Measurements from ENCODE around the gene BUD31. TPM values are rescaled to one million over a fixed set of nuclear protein-coding genes. Genes with fewer than 3 reads are reported as not detected.

BUD31 gene
- total and polyA plus RNA-seq, 2 of the 13 experiments (the other 11 are each of a cell fraction or from before 2014, with no cell fraction given): 35.1 to 79.1 TPM

- Histone ChIP-seq H3K4me1 (ENCODE audit: insufficient read depth, low read length) (0 out of 2 replicates have a peak, but pooled peaks cover 12% of the 10 kb centered on the region), H3K9ac (ENCODE audit: insufficient read depth, low read depth, low read length) (no peak overlapping the region), H4K20me1 (ENCODE audit: insufficient read depth, low read length) (0 out of 2 replicates have a peak, but pooled peaks cover 2% of the 10 kb centered on the region), H3K4me2 (ENCODE audit: low read depth, low read length) (no peak overlapping the region), H3K9me3 (ENCODE audit: low read length) (no peaks in the 10 kb centered on the region), H3K4me3 (replicated peaks in 1 of 3; ENCODE audit: insufficient read depth in 1 of 3, low read depth in 2 of 3, low read length in 3 of 3) (no peak overlapping the region), H3K36me3 (replicated peaks in 1 of 2; ENCODE audit: control insufficient read depth in 1 of 2, insufficient read depth in 2 of 2, low read length in 2 of 2) (peaks cover 29 to 72% of the 10 kb centered on the region in 2 experiments), H3K79me2 (ENCODE audit: insufficient read depth, low read length) (no peaks in the 10 kb centered on the region), H3K27me3 (ENCODE audit: control insufficient read depth in 1 of 2, insufficient read depth in 2 of 2, low read length in 2 of 2) (no peaks in the 10 kb centered on the region), H2AFZ (ENCODE audit: low read length) (no peak overlapping the region), H3K27ac (ENCODE audit: extremely low read length, insufficient read depth, low read length) (no peak overlapping the region)
- intact Hi-C loops (cut with micrococcal nuclease; ENCODE audit: unreplicated experiment) (no loop called here), in situ Hi-C loops (cut with HindIII; ENCODE audit: extremely low pct_ligation_motif_present, low pct_unique_long_range_greater_than_20kb) (no loop called here)
- ChIA-PET POLR2A (interaction anchor here (1.4 to 1.5 kb wide), 2 partner anchors 11 to 47 kb away, joined by 4 read pairs; partner anchors contain the start of genes BUD31 and PDAP1), CTCF (ENCODE audit: low intra/inter-chr PET ratio, low total read pairs) (no interaction called here)
- 96% methylated on average over 14 of the region's 29 CpGs for WGBS (ENCODE audit: low lambda C conversion rate)
- no peak for DNase-seq (ENCODE audit: low spot score)
- peak; percentile 46 for ATAC-seq
- no peak for FAIRE-seq
- no peak for TF ChIP-seq ZFAT (CRISPR knock-in tag; conservative IDR thresholded peaks at IDR 0.05)
- no peak for TF ChIP-seq ZNF44 (CRISPR knock-in tag; IDR thresholded peaks at IDR 0.05)
- TF ChIP-seq RBFOX2 (IDR thresholded peaks at IDR 0.05; ENCODE audit: low read depth, low read length): peak; percentile 53; the same call in 1 of the 2 replicates
- TF ChIP-seq AGO2 (optimal IDR thresholded peaks at IDR 0.05; ENCODE audit: low read depth, low read length): peak; percentile 85
- no TSS peak for BruUV-seq (replicated peaks)
Measured at GRCh38 chr7:99419323-99420021, 10.7 kb downstream of the BUD31 start.

GRCh38 chr7:99420213-99420612, 11.4 kb downstream of the BUD31 start:
- Histone ChIP-seq H3K9ac (ENCODE audit: insufficient read depth, low read depth, low read length) (no peak overlapping the region), H3K4me1 (ENCODE audit: insufficient read depth, low read length) (0 out of 2 replicates have a peak, but pooled peaks cover 12% of the 10 kb centered on the region), H4K20me1 (ENCODE audit: insufficient read depth, low read length) (0 out of 2 replicates have a peak, but pooled peaks cover 2% of the 10 kb centered on the region), H3K4me2 (ENCODE audit: low read depth, low read length) (no peak overlapping the region), H3K27me3 (ENCODE audit: control insufficient read depth in 1 of 2, insufficient read depth in 2 of 2, low read length in 2 of 2) (no peaks in the 10 kb centered on the region), H3K4me3 (replicated peaks in 1 of 3; ENCODE audit: insufficient read depth in 1 of 3, low read depth in 2 of 3, low read length in 3 of 3) (no peak overlapping the region), H3K9me3 (ENCODE audit: low read length) (no peaks in the 10 kb centered on the region), H3K36me3 (replicated peaks in 1 of 2; ENCODE audit: control insufficient read depth in 1 of 2, insufficient read depth in 2 of 2, low read length in 2 of 2) (peaks cover 29 to 70% of the 10 kb centered on the region in 2 experiments), H3K79me2 (ENCODE audit: insufficient read depth, low read length) (no peaks in the 10 kb centered on the region), H2AFZ (ENCODE audit: low read length) (no peak overlapping the region), H3K27ac (ENCODE audit: extremely low read length, insufficient read depth, low read length) (no peak overlapping the region)
- intact Hi-C loops (cut with micrococcal nuclease; ENCODE audit: unreplicated experiment): no loop called here
- no TSS peak for BruUV-seq (replicated peaks)
- no peak for ATAC-seq
- WGBS (ENCODE audit: low lambda C conversion rate): 93% methylated on average over 3 of the region's 5 CpGs
- CTCF ChIA-PET (ENCODE audit: low intra/inter-chr PET ratio, low total read pairs): no interaction called here
- in situ Hi-C loops (cut with HindIII; ENCODE audit: extremely low pct_ligation_motif_present, low pct_unique_long_range_greater_than_20kb): no loop called here
- POLR2A ChIA-PET: interaction anchor here (1.4 to 1.5 kb wide), 2 partner anchors 12 to 48 kb away, joined by 4 read pairs; partner anchors contain the start of genes BUD31 and PDAP1
- no peak for FAIRE-seq
- no peak for DNase-seq (ENCODE audit: low spot score)
- no peak for TF ChIP-seq NFYC (CRISPR knock-in tag; IDR thresholded peaks at IDR 0.05)
- no peak for TF ChIP-seq BORCS8-MEF2B (CRISPR knock-in tag; IDR thresholded peaks at IDR 0.05)
- TF ChIP-seq RBM39 (IDR thresholded peaks at IDR 0.05; ENCODE audit: low read depth, low read length, poor library complexity, severe bottlenecking): no peak
- TF ChIP-seq ELK4 (CRISPR knock-in tag; IDR thresholded peaks at IDR 0.05; ENCODE audit: borderline replicate concordance): no peak
- no peak for TF ChIP-seq ZBTB37 (CRISPR knock-in tag; IDR thresholded peaks at IDR 0.05)
- TF ChIP-seq ZNF253 (CRISPR knock-in tag; IDR thresholded peaks at IDR 0.05; ENCODE audit: borderline replicate concordance): no peak
- TF ChIP-seq KDM6A (CRISPR knock-in tag; IDR thresholded peaks at IDR 0.05; ENCODE audit: low read depth): no peak

All from HepG2 (cell line).